HG02623 (cell line): ENCODE measurements around the gene METTL1.
"Not testable (repeated sequence)": the region's sequence is repeated elsewhere in the genome, so short reads cannot be mapped to it uniquely, and the experiment has no call there.

Experiments
- ATAC-seq: cut with Tn5 transposase; IDR thresholded peaks from one replicate; pipeline ENCODE4 v1.9.1; 2021; ENCODE audit warnings: moderate library complexity; ENCODE audit not compliant: unreplicated experiment

Gene METTL1

GRCh38 chr12:57724936-57725740, 46.8 kb downstream of the METTL1 start:
- ATAC-seq: no peak

GRCh38 chr12:57724003-57724935, 47.6 kb downstream of the METTL1 start:
- no peak for ATAC-seq

- ATAC-seq: no peak
Measured at GRCh38 chr12:57723630-57723962, 48.3 kb downstream of the METTL1 start.

- ATAC-seq: no peak
Measured at GRCh38 chr12:57722716-57723629, 48.9 kb downstream of the METTL1 start.

- ATAC-seq: not testable (repeated sequence)
Measured at GRCh38 chr12:57721846-57722608, 49.9 kb downstream of the METTL1 start.

GRCh38 chr12:57720606-57721595, 51.0 kb downstream of the METTL1 start:
- ATAC-seq: no peak

- no peak for ATAC-seq
Measured at GRCh38 chr12:57719777-57720605, 51.9 kb downstream of the METTL1 start.

GRCh38 chr12:57718641-57719528, 53.0 kb downstream of the METTL1 start:
- ATAC-seq: no peak
